GM18499 (cell line): ENCODE data around the gene PHF20.
"Not testable (repeated sequence)": the region's sequence is repeated elsewhere in the genome, so short reads cannot be mapped to it uniquely, and the experiment has no call there.

Experiments used
- ATAC-seq: cut with Tn5 transposase; IDR thresholded peaks from one replicate; pipeline ENCODE4 v1.9.1; 2021; ENCODE audit warnings: moderate number of reproducible peaks; ENCODE audit not compliant: insufficient read depth, unreplicated experiment

PHF20 gene

DNA sequence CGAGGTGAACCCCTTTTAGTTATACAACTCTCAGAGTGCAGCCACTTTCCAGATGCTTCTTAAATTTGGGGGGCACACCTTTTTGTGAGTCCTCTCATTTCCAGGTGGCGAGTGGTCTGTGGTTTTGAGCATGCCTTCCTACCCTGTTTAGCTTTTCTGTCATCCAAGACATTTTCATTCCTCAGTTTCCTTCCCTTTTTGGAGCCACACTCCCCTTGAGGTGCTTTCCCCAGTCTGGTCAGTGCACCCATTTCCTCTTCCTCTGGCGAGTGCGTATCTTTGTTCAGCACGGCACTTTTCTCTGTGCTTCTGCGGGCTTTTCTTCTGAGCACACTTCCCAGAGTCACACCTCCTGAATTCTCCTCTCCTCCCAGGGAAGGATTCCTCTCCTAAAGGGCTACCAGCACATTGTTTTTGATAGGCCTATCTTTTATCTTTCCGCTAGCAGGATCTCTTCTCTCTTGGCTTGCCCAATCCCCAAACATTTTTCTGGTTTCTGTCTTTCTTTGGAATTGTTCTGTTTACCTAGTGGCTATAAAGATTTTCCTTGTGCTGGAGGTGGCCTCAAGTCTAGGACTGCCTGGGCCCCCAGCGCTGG is 1.4 kb downstream of the PHF20 start:
- ATAC-seq = no peak

GRCh38 chr20:35774391-35774790 is 2.6 kb downstream of the PHF20 start:
- ATAC-seq = no peak

DNA sequence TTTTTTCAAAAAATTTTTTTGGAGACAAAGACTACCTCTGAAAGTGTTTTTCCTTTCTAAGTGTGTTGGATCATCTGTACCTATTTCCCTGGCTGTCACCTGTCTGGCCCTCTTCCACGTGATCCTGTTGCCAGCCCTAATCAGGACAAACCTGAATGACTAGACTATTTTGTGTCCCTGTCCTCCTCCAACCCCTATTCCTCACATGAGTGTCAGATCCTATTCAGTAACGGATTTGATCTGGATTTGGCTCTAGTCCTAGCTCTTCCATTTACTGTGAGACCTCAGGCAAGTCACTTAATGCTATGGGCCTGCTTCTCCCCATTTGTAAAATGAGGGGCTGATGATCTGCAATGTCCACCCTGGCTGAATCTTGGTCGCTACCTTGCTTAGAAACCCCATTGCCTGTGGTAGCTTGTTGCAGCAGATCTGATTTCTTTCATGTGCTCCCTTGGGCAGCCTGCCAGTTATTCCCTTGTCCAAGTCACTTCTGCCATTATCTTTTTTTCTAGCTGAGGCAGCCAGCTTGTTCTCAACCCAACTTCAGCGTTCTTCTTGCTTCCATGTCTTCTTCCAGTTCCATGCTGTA is 4.8 kb downstream of the PHF20 start:
- ATAC-seq = no peak

- ATAC-seq = not testable (repeated sequence)
Measured at GRCh38 chr20:35783811-35784210, 12.0 kb downstream of the PHF20 start.

- not testable (repeated sequence) for ATAC-seq
Measured at GRCh38 chr20:35785541-35785940, 13.7 kb downstream of the PHF20 start.

DNA sequence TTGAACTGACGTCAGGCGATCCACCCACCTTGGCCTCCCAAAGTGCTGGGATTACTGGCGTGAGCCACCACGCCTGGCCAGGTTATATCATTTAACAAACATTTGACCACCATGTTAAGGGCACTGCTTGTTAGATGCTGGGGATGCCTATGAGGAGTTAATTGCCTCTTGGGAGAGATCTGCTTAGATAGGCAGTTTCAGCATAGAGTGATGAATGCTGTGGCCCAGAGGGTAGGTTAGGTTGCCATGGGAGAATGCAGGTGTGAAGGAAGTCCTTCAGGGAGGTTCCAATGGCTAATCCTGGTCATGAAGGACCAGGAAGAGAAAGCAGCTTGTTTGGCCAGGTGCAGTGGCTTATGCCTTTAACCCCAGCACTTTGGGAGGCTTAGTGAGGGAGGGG is 17.0 kb downstream of the PHF20 start:
- ATAC-seq = no peak

DNA sequence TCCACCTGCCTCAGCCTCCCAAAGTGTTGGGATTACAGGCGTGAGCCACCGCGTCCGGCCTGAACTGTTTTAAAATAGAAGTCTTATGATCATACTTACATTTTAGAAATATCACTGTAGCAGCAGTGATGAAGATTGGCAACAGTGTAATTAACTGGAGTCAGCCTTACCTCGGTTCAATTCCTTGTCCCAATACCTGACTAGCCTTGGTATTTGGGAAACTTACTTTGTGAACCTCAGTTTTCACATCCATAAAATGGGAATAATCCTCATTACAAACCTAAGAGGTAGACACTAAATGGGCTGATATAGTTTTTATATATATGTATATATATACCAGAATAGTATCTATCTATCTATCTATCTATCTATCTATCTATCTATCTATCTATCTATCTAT is 19.3 kb downstream of the PHF20 start:
- ATAC-seq = no peak

DNA sequence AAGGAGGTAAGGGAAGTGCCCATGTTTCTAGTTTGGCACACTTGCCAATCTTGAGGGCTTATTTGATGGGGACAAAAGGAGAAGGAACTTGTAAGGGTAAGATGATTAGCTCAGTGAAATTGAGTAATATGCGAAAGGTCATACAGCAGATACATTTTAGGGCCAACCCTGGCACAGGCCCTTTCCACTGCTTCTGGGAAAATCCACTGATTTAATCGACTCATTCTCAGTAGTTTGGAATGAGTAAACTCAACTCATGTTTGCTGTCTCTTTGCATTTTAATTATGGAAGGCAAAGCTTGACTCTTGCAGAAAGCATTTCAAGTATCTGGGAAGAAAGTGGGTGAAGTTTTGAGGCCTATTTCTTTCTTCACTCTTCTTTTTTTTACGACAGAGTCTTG is 20.0 kb downstream of the PHF20 start:
- no peak for ATAC-seq

GRCh38 chr20:35792740-35793139 is 20.9 kb downstream of the PHF20 start:
- no peak for ATAC-seq

DNA sequence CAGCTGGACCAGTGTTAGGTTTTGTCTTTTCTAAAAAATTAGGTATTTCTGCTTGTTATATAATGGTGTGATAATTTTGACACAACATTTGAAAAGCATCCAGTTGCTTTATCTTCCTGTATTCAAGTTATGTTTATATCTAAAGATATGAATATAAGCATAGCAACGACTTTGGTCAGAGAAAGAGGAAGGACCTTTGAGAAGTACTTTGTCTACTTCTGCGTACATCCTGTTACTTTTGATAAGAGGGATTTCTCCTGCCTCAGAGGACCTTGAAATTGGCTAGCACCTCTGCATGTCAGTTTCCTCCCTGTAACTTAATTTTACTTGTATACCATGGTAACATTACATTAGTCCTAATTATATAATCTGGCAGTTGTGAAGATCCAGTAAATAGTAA is 24.8 kb downstream of the PHF20 start:
- no peak for ATAC-seq

DNA sequence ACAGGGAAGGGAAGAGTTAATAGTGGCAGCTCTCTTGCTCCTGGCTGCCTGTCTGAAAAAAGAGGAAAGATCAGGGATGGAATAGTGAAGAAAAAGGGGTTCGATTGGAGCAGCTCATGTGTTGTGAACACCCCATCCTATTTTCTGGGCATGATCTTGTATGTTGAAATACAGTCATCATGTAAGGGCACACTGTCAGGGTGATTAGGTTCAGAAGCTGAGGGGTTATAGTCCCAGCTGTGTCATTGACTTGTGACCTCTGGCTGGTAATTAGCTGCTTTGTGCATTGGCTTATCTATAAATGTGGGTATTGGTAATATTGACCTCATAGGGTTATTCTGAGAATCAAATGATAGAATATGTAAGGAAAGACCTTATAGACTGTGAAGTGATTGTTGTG is 30.1 kb downstream of the PHF20 start:
- ATAC-seq = no peak

DNA sequence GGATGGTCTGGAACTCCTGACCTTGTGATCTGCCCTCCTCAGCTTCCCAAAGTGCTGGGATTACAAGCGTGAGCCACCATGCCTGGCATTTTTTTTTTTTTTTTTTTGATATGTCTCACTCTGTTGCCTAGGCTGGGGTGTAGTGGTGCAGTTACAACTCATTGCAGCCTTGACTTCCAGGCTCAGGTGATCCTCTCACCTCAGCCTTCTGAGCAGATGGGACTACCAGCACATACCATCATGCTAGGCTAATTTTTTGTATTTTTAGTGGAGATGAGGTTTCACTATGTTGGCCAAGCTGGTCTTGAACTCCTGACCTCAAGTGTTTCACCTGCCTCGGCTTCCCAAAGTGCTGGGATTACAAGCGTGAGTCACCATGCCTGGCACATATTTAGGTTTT is 34.3 kb downstream of the PHF20 start:
- ATAC-seq = no peak

- ATAC-seq = no peak
Measured at GRCh38 chr20:35807877-35808276, 36.1 kb downstream of the PHF20 start.

GRCh38 chr20:35820715-35821114 is 48.9 kb downstream of the PHF20 start:
- ATAC-seq = no peak

- no peak for ATAC-seq
Measured at GRCh38 chr20:35821807-35822242, 50.0 kb downstream of the PHF20 start.

- no peak for ATAC-seq
Measured at GRCh38 chr20:35823147-35823546, 51.3 kb downstream of the PHF20 start.

DNA sequence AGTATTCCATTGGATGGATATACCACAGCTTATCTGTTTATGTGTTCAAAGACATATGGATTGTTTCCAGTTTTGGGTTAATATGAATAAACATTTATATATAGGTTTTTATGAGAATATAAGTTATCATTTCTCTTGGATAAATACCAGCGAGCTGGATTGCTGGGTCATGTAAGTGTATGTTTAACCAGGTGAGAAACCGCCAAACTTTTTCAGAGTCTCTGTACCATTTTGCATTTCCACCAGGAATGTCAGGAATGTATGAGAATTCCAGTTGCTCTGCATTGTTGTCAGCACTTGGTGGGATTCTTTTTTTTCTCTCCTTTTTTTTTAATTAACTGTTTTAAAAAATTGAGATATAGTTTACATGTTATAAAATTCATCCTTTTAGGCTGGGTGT is 52.1 kb downstream of the PHF20 start:
- ATAC-seq = no peak

DNA sequence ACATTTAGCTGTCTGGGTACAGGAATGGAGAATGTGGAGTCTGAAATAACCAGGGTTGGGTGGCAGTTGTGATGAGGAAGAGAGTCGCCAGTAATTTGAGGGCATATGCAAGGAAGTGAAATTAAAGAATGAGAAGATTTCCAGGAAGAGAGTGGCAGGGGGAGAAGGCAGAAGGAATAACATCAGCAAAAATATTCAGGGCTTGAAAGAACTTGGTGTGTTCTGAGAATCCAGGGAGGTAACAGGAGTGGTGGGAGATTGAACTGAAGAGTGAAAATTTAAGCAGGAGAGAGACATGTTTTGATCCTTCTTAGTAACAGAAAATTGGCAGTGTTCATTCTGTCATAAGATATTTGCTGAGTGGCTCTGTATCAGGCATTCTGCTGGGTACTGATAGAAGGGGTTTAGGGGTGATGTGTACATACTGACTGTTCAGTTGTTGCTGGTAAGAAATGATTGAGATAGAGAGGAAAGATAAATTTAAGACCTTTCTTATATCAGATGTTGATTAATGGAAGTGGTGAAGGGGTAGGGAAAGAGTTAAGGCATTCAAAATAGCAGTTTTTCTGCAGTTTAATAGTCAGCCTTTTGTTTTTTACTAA is 54.7 kb downstream of the PHF20 start:
- ATAC-seq = no peak

- ATAC-seq = no peak
Measured at GRCh38 chr20:35828434-35828833, 56.6 kb downstream of the PHF20 start.

- no peak for ATAC-seq
Measured at GRCh38 chr20:35828916-35829315, 57.1 kb downstream of the PHF20 start.

DNA sequence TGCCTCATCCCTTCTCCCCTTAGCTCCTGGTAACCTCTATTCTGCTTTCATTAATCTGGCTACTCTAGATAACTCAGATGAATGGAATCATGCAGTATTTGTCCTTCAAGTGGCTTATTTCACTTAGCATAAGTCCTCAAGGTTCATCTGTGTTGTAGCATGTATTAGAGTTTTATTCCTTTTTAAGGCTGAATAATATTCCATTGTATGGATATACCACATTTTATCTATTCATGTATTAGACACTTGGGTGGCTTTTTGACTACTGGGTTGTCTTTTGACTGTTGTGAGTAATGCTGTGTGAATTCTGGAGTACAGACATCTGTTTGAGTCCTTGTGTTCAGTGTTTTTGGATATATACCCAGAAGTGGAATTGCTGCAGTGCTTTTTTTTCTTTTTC is 58.4 kb downstream of the PHF20 start:
- no peak for ATAC-seq

DNA sequence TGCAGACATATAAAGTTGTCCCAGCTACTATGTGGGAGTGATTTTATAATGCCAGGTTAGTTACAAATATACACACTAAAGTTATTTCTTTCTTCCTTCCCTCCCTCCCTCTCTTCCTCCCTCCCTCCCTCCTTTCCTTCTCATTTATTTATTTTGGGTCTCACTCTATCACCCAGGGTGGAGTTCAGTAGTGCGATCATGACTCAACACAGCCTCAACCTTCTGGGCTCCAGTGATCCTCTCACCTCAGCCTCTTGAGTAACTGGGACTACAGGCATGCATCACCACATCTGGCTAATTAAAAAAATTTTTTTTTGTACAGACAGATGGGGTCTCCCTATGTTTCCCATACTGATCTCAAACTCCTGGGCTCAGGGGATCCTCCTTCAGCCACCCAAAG is 59.2 kb downstream of the PHF20 start:
- no peak for ATAC-seq
